ENCODE results near the gene PTH1R. TPM values are rescaled to one million over a fixed set of nuclear protein-coding genes. Genes with fewer than 3 reads are reported as not detected.

PTH1R gene
- total RNA-seq, 1 donor from 2014 or later: not detected

DNA sequence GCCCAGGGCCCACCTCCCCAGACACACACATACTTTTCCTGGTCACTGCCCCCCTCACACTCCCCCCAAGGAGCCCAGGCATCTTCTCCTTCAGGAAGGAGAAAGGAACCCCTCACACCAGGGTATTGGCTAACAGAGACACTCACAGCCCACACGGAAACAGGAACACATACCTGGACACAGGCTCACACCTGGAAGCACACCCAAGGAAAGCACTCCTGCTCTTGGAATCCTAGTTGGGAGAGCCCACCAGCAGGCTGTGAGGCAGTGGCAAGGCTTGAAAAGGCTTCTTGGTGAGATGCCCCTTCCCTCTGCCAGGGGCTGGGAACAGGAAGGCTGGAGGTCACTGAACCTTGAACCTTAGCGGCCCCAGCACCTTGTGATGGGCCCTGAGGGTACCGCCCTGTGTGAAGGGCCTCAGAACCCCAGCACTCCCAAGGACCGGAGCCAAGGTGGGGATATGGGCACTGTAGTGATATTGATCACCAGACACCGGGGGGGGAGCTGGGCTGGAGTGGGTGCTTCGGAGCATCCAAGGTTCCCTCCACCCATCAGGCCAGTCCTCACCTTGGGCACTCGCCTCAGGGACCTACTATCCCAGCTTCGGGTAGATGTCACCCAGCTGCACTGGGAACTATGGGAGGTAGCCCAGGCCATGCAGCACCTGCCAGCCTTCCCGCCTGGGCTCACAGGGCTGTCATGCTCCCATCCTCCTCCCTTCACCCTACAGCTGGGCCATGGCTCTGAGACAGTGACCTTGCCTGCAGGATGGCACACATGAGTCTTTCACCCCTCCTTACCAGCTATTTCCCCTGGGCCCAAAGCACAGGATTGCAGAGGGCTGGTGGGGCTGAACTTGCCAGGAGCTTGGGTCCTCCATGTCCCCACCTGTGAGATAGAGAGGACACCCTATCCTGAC is 30.6 kb upstream of the PTH1R start:
- Histone ChIP-seq H3K9ac (no peak overlapping the region), H3K27me3 (no peaks in the 10 kb centered on the region), H3K36me3 (no peaks in the 10 kb centered on the region), H3K27ac (no peak overlapping the region), H2AFZ (replicated peaks) (no peak overlapping the region), H3F3A (ENCODE audit: low read depth) (peaks cover 7% of the 10 kb centered on the region), H3K4me1 (peaks cover 4% of the 10 kb centered on the region), H4K20me1 (ENCODE audit: low read depth) (no peaks in the 10 kb centered on the region), H3K79me2 (ENCODE audit: low read depth) (no peaks in the 10 kb centered on the region), H3K4me2 (no peak overlapping the region), H3K4me3 (no peak overlapping the region), H3K9me3 (ENCODE audit: low read depth) (peaks cover 5% of the 10 kb centered on the region)
- no peak overlapping the region for H3K4me3 Mint-ChIP-seq
- no peak for TF ChIP-seq EZH2 (IDR thresholded peaks at IDR 0.05)
- TF ChIP-seq EZH2phosphoT487 (IDR thresholded peaks at IDR 0.05): no peak
- TF ChIP-seq, protein P1, sequence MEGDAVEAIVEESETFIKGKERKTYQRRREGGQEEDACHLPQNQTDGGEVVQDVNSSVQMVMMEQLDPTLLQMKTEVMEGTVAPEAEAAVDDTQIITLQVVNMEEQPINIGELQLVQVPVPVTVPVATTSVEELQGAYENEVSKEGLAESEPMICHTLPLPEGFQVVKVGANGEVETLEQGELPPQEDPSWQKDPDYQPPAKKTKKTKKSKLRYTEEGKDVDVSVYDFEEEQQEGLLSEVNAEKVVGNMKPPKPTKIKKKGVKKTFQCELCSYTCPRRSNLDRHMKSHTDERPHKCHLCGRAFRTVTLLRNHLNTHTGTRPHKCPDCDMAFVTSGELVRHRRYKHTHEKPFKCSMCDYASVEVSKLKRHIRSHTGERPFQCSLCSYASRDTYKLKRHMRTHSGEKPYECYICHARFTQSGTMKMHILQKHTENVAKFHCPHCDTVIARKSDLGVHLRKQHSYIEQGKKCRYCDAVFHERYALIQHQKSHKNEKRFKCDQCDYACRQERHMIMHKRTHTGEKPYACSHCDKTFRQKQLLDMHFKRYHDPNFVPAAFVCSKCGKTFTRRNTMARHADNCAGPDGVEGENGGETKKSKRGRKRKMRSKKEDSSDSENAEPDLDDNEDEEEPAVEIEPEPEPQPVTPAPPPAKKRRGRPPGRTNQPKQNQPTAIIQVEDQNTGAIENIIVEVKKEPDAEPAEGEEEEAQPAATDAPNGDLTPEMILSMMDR (IDR thresholded peaks at IDR 0.05): no peak
- peaks cover 8% of the 10 kb centered on the region for H3K27me3 Mint-ChIP-seq (ENCODE audit: insufficient read depth, low read depth)
- H3K4me1 Mint-ChIP-seq: peaks cover 23% of the 10 kb centered on the region
- H3K27ac Mint-ChIP-seq: no peak overlapping the region
- DNase-seq (ENCODE audit: low spot score): no peak
- H3K9me3 Mint-ChIP-seq: peaks cover under 1% of the 10 kb centered on the region
- H3K36me3 Mint-ChIP-seq: no peaks in the 10 kb centered on the region

DNA sequence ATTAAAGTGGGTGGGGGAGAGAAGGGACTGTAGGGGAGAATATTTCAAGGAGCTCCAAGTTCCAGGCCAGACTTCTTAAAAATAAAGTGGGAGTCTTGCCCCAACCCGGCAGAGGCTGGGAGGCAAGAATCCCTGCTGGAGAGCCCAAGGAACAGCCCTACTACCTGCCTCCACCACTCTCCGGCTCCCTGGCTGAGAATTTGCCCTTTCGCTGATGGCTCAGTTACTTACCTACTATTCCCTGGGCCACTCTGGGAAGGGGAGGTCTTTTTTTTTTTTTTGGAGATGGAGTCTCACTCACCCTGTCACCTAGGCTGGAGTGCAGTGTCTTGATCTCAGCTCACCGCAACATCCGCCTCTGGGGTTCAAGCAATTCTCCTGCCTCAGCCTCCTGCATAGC is 29.8 kb upstream of the PTH1R start:
- no peak for DNase-seq (ENCODE audit: low spot score)
- H4K20me1 ChIP-seq (ENCODE audit: low read depth): no peaks in the 10 kb centered on the region
- no peak overlapping the region for H2AFZ ChIP-seq (replicated peaks)
- no peak overlapping the region for H3K4me3 Mint-ChIP-seq
- no peaks in the 10 kb centered on the region for H3K27me3 ChIP-seq
- H3K4me3 ChIP-seq: no peak overlapping the region
- peaks cover 25% of the 10 kb centered on the region for H3K4me1 Mint-ChIP-seq
- H3K27ac ChIP-seq: no peak overlapping the region
- no peak overlapping the region for H3K9ac ChIP-seq
- peaks cover 7% of the 10 kb centered on the region for H3F3A ChIP-seq (ENCODE audit: low read depth)
- H3K36me3 Mint-ChIP-seq: no peaks in the 10 kb centered on the region
- no peak overlapping the region for H3K27ac Mint-ChIP-seq
- H3K9me3 ChIP-seq (ENCODE audit: low read depth): no peaks in the 10 kb centered on the region
- TF ChIP-seq, protein P1 (IDR thresholded peaks at IDR 0.05): no peak
- peaks cover 4% of the 10 kb centered on the region for H3K4me1 ChIP-seq
- no peak overlapping the region for H3K4me2 ChIP-seq
- H3K79me2 ChIP-seq (ENCODE audit: low read depth): no peaks in the 10 kb centered on the region
- H3K36me3 ChIP-seq: no peaks in the 10 kb centered on the region
- H3K27me3 Mint-ChIP-seq (ENCODE audit: insufficient read depth, low read depth): peaks cover 8% of the 10 kb centered on the region
- H3K9me3 Mint-ChIP-seq: no peaks in the 10 kb centered on the region

DNA sequence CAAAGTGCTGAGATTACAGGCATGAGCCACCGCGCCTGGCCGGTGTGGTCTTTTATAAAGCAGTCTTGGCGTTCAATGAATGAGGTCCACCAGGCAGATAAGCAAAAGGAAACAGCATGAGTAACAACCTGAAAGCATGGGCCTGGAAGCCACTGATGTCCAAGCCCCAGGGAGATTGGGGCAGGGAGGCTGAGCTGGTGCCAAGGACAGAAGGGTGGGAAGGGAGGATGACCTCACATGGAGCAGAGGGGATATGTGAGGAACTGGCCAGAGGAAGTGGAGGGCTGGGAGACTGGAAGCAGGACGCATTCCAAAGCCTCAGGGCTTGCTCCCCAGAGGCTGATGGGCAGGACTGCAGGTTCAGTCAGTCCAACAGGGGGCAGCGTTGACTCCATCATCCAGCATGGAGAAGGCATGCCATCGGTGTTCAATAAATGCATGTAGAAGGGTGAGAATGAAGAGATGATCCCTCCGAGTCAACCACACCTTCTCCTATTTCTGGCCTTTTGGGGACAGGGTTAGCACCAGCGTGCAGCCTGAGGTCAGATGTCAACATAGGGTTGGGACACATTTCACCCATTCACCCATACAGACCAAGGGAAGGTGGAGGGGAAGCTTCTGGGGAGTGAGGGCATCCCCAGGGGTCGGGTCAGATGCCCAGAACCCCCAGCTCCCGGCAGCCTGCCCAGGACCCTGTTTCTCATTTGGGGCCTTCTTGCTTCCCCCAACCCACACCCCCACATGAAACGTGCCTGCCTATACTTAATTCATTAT is 29.1 kb upstream of the PTH1R start:
- Histone ChIP-seq H3K9me3 (ENCODE audit: low read depth) (no peaks in the 10 kb centered on the region), H3K27me3 (no peaks in the 10 kb centered on the region), H3K36me3 (no peaks in the 10 kb centered on the region), H4K20me1 (ENCODE audit: low read depth) (no peaks in the 10 kb centered on the region), H3K4me2 (no peak overlapping the region), H3K27ac (no peak overlapping the region), H2AFZ (replicated peaks) (no peak overlapping the region), H3K79me2 (ENCODE audit: low read depth) (no peaks in the 10 kb centered on the region), H3K4me1 (peaks cover 4% of the 10 kb centered on the region), H3K9ac (no peak overlapping the region), H3F3A (ENCODE audit: low read depth) (peaks cover 7% of the 10 kb centered on the region), H3K4me3 (no peak overlapping the region)
- Mint-ChIP-seq H3K27me3 (ENCODE audit: insufficient read depth, low read depth) (peaks cover 8% of the 10 kb centered on the region), H3K9me3 (no peaks in the 10 kb centered on the region), H3K36me3 (no peaks in the 10 kb centered on the region), H3K4me1 (peaks cover 25% of the 10 kb centered on the region), H3K27ac (peak overlapping the region; percentile 93), H3K4me3 (peak overlapping the region; percentile 63)
- peak; percentile 58 for DNase-seq (ENCODE audit: low spot score)
- TF ChIP-seq, protein P1 (IDR thresholded peaks at IDR 0.05): peak; percentile 61
- no peak for TF ChIP-seq EZH2phosphoT487 (IDR thresholded peaks at IDR 0.05)

Measured in neural progenitor cell (in vitro differentiated cells).